Esophagus muscularis mucosa (tissue), 3 donors: ENCODE results near the gene KCNJ18.
"Not testable (repeated sequence)": the region's sequence is repeated elsewhere in the genome, so short reads cannot be mapped to it uniquely, and the experiment has no call there.

Source experiments
- CTCF ChIP-seq, 3 experiments: fragments of 200-600 bp in 2 of 3; fragments of 450-650 bp in 1 of 3; sonication (generic) in 2 of 3; IDR thresholded peaks; one replicate each; pipeline ENCODE4 v1.5.1; 2017 to 2019; ENCODE audit warnings: antibody characterized with exemption in 3 of 3, mild to moderate bottlenecking in 2 of 3, moderate library complexity in 1 of 3
- POLR2A ChIP-seq: fragments of 450-650 bp; IDR thresholded peaks from one replicate; pipeline ENCODE4 v1.6.1; 2017; ENCODE audit warnings: antibody characterized with exemption, moderate library complexity, mild to moderate bottlenecking, low read depth
- POLR2AphosphoS5 ChIP-seq, 2 donors: sonication (generic); formaldehyde crosslinking; IDR thresholded peaks; one replicate each; pipeline ENCODE4 v1.6.1; 2017; ENCODE audit warnings: antibody characterized with exemption in 2 of 2

GRCh38 chr17:21693937-21694336 lies 1.6 kb downstream of the KCNJ18 start:
- not testable (repeated sequence) for TF ChIP-seq CTCF (IDR thresholded peaks at IDR 0.05); POLR2A; POLR2AphosphoS5 (IDR thresholded peaks at IDR 0.05)
